GM18907 (cell line): ENCODE measurements around the gene TSPEAR.
"Not testable (repeated sequence)": the region's sequence is repeated elsewhere in the genome, so short reads cannot be mapped to it uniquely, and the experiment has no call there.

Source experiments
- ATAC-seq: cut with Tn5 transposase; IDR thresholded peaks from one replicate; pipeline ENCODE4 v1.9.1; 2021; ENCODE audit warnings: mild to moderate bottlenecking, moderate library complexity; ENCODE audit not compliant: unreplicated experiment

Gene TSPEAR

GRCh38 chr21:44592446-44593311 is 118.7 kb downstream of the TSPEAR start, which contains the start of gene KRTAP10-6:
Gene KRTAP10-6 (minus strand): TSS chr21:44592505. CDS start chr21:44592484, 21 bp downstream.
- no peak for ATAC-seq

GRCh38 chr21:44591801-44592130 is 119.6 kb downstream of the TSPEAR start:
- ATAC-seq: not testable (repeated sequence)

- ATAC-seq: not testable (repeated sequence)
Measured at GRCh38 chr21:44590897-44591800, 120.2 kb downstream of the TSPEAR start.

- ATAC-seq: no peak
Measured at GRCh38 chr21:44590311-44590721, 121.1 kb downstream of the TSPEAR start.

- no peak for ATAC-seq
Measured at GRCh38 chr21:44589586-44590305, 121.6 kb downstream of the TSPEAR start.

GRCh38 chr21:44589094-44589493 is 122.3 kb downstream of the TSPEAR start:
- ATAC-seq: no peak

- no peak for ATAC-seq
Measured at GRCh38 chr21:44585892-44586291, 125.5 kb downstream of the TSPEAR start.

GRCh38 chr21:44583800-44584147 is 127.6 kb downstream of the TSPEAR start:
- no peak for ATAC-seq

GRCh38 chr21:44583089-44583799 is 128.1 kb downstream of the TSPEAR start:
- ATAC-seq: no peak

- no peak for ATAC-seq
Measured at GRCh38 chr21:44582055-44582454, 129.3 kb downstream of the TSPEAR start.

GRCh38 chr21:44581158-44581557 is 130.2 kb downstream of the TSPEAR start:
- no peak for ATAC-seq

- ATAC-seq: not testable (repeated sequence)
Measured at GRCh38 chr21:44580231-44580821, 131.0 kb downstream of the TSPEAR start, which contains the start of gene KRTAP10-5. Gene KRTAP10-5 (minus strand): TSS chr21:44580604. CDS start chr21:44580578, 26 bp downstream.

- ATAC-seq: no peak
Measured at GRCh38 chr21:44579833-44580144, 131.6 kb downstream of the TSPEAR start.

- no peak for ATAC-seq
Measured at GRCh38 chr21:44579056-44579832, 132.1 kb downstream of the TSPEAR start.

GRCh38 chr21:44578371-44579055 is 132.9 kb downstream of the TSPEAR start:
- ATAC-seq: no peak

GRCh38 chr21:44576025-44576420 is 135.3 kb downstream of the TSPEAR start:
- ATAC-seq: no peak

GRCh38 chr21:44575307-44576024 is 135.9 kb downstream of the TSPEAR start:
- ATAC-seq: no peak
